Liver (tissue), 9 donors: ENCODE data around the gene SOCS3. TPM values are rescaled to one million over a fixed set of nuclear protein-coding genes. Genes with fewer than 3 reads are reported as not detected.
"Not testable (repeated sequence)": the region's sequence is repeated elsewhere in the genome, so short reads cannot be mapped to it uniquely, and the experiment has no call there.

ENCODE experiments used
- DNase-seq: peaks from one replicate; pipeline ENCODE4 v3.0.0-alpha.2; 2017; ENCODE audit warnings: low spot score
- H3K27ac ChIP-seq, 2 donors: one replicate each; pipeline ENCODE4 v1.7.0; 2013; ENCODE audit warnings: inconsistent platforms in 2 of 2, low read length in 2 of 2, control low read depth in 1 of 2, low read depth in 1 of 2, mild to moderate bottlenecking in 1 of 2
- H3K27me3 ChIP-seq, 4 donors: one replicate each; pipeline versions ENCODE4 v1.6.1 to v1.7.0; 2013; ENCODE audit warnings: low read length in 3 of 4, inconsistent platforms in 1 of 4, mild to moderate bottlenecking in 1 of 4, moderate library complexity in 1 of 4; ENCODE audit not compliant: control insufficient read depth in 4 of 4, insufficient read depth in 4 of 4
- H3K36me3 ChIP-seq, 4 donors: one replicate each; pipeline versions ENCODE4 v1.6.1 to v1.7.0; 2013; ENCODE audit warnings: low read length in 3 of 4, mild to moderate bottlenecking in 3 of 4, low read depth in 1 of 4, moderate library complexity in 1 of 4; ENCODE audit not compliant: control insufficient read depth in 4 of 4, insufficient read depth in 3 of 4
- H3K4me1 ChIP-seq, 4 donors: one replicate each; pipeline versions ENCODE4 v1.6.1 to v1.7.0; 2013; ENCODE audit warnings: low read length in 3 of 4, mild to moderate bottlenecking in 3 of 4, moderate library complexity in 1 of 4; ENCODE audit not compliant: control insufficient read depth in 4 of 4, insufficient read depth in 4 of 4
- H3K4me3 ChIP-seq, 3 donors: one replicate each; pipeline versions ENCODE4 v1.6.1 to v1.7.0; 2013; ENCODE audit warnings: low read length in 3 of 3, control low read depth in 1 of 3, low read depth in 1 of 3, mild to moderate bottlenecking in 1 of 3
- H3K9ac ChIP-seq, 2 donors: one replicate each; pipeline ENCODE4 v1.7.0; 2013; ENCODE audit warnings: low read length in 2 of 2, mild to moderate bottlenecking in 2 of 2, moderate library complexity in 2 of 2, control low read depth in 1 of 2, low read depth in 1 of 2
- H3K9me3 ChIP-seq, 4 donors: one replicate each; pipeline versions ENCODE4 v1.6.1 to v1.7.0; 2013; ENCODE audit warnings: low read length in 3 of 4; ENCODE audit not compliant: control insufficient read depth in 4 of 4
- FOXA1 ChIP-seq: IDR thresholded peaks from 2 replicates; pipeline ENCODE4 v1.6.1; 2016; ENCODE audit warnings: antibody characterized with exemption
- FOXA2 ChIP-seq: IDR thresholded peaks from 2 replicates; pipeline ENCODE4 v1.6.1; 2016; ENCODE audit warnings: antibody characterized with exemption
- GABPA ChIP-seq, 2 donors: IDR thresholded peaks in 1 of 2; conservative IDR thresholded peaks in 1 of 2; 2 replicates each; pipeline ENCODE4 v1.6.1; 2016; ENCODE audit warnings: antibody characterized with exemption in 2 of 2, mild to moderate bottlenecking in 1 of 2, moderate library complexity in 1 of 2
- HNF4A ChIP-seq, 2 donors: conservative IDR thresholded peaks; 2 replicates each; pipeline ENCODE4 v1.6.1; 2016; ENCODE audit warnings: antibody characterized with exemption in 2 of 2, mild to moderate bottlenecking in 2 of 2
- HNF4G ChIP-seq: IDR thresholded peaks from 2 replicates; pipeline ENCODE4 v1.6.1; 2016; ENCODE audit warnings: antibody characterized with exemption
- JUND ChIP-seq, 2 donors: IDR thresholded peaks; 2 replicates each; pipeline ENCODE4 v1.6.1; 2016; ENCODE audit warnings: antibody characterized with exemption in 2 of 2
- NR2F2 ChIP-seq: IDR thresholded peaks from 2 replicates; pipeline ENCODE4 v1.6.1; 2016; ENCODE audit warnings: antibody characterized with exemption
- RXRA ChIP-seq, 2 donors: IDR thresholded peaks; 2 replicates each; pipeline ENCODE4 v1.6.1; 2017 to 2018; ENCODE audit warnings: antibody characterized with exemption in 2 of 2, mild to moderate bottlenecking in 1 of 2
- SP1 ChIP-seq: IDR thresholded peaks from 2 replicates; pipeline ENCODE4 v1.6.1; 2018; ENCODE audit warnings: antibody characterized with exemption, mild to moderate bottlenecking
- WGBS: extraction: QIAGEN DNeasy Blood & Tissue Kit; methylation state at CpG from one replicate; pipeline ENCODE4 v1.1.7; 2013; 5-methylcytosine and 5-hydroxymethylcytosine counted together
- polyA plus RNA-seq, 2 donors: library from polyadenylated mRNA; stranded (reverse) in 1 of 2; unstranded in 1 of 2; fragments of 200-250 nt in 1 of 2; fragments of >200 nt in 1 of 2; fragmentation: Nextera tagmentation in 1 of 2; extraction: Ambion mirVana in 1 of 2; gene quantifications; one replicate each; pipeline versions ENCODE4 v1.2.1 to v1.2.3, GENCODE V29; 2013 to 2015
- total RNA-seq, 2 donors: library from RNA; depleted of rRNA; stranded (reverse); fragments of >200 nt; gene quantifications; one replicate each; pipeline ENCODE4 v1.2.3, GENCODE V29; 2014
- TF ChIP-seq, protein P1 (sequence below): fragments of 150-350 bp; IDR thresholded peaks from 2 replicates; pipeline ENCODE4 v1.5.1; 2017; ENCODE audit warnings: improper control_type of control experiment, low read depth, low read length; ENCODE audit not compliant: missing input control
- TF ChIP-seq, protein P2 (sequence below): IDR thresholded peaks from 2 replicates; pipeline ENCODE4 v1.6.1; 2016; ENCODE audit warnings: antibody characterized with exemption
- TF ChIP-seq, protein P3 (sequence below): IDR thresholded peaks from 2 replicates; pipeline ENCODE4 v1.6.1; 2016; ENCODE audit warnings: antibody characterized with exemption
- TF ChIP-seq, protein P4 (sequence below): IDR thresholded peaks from 2 replicates; pipeline ENCODE4 v1.6.1; 2016; ENCODE audit warnings: antibody characterized with exemption, mild to moderate bottlenecking
- donor health status: healthy.
- donor health status: healthy.
- donor health status: healthy.
- donor health status: healthy.
- donor health status: healthy.

Gene SOCS3
- total and polyA plus RNA-seq, 4 donors, result 12.2 to 48.0 (median 18.3) TPM

DNA sequence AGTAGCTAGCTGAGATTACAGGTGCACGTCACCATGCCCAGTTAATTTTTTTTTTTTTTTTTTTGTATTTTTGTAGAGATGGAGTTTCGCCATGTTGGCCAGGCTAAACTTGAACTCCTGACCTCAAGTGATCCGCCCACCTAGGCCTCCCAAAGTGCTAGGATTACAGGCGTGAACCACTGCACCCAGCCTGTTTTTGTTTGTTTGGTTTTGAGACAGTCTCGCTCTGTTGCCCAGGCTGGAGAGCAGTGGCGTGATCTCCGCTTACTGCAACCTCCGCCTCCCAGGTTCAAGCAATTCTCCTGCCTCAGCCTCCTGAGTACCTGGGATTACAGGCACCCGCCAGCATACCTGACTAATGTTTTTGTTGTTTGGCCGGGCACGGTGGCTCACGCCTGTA, 28.5 kb downstream of the SOCS3 start:
- not testable (repeated sequence) for H3K36me3 ChIP-seq, H3K27ac ChIP-seq, H3K9ac ChIP-seq, H3K4me1 ChIP-seq, H3K4me3 ChIP-seq, DNase-seq, H3K27me3 ChIP-seq, H3K9me3 ChIP-seq
- 77% methylated on average over 12 of the region's 12 CpGs for WGBS

DNA sequence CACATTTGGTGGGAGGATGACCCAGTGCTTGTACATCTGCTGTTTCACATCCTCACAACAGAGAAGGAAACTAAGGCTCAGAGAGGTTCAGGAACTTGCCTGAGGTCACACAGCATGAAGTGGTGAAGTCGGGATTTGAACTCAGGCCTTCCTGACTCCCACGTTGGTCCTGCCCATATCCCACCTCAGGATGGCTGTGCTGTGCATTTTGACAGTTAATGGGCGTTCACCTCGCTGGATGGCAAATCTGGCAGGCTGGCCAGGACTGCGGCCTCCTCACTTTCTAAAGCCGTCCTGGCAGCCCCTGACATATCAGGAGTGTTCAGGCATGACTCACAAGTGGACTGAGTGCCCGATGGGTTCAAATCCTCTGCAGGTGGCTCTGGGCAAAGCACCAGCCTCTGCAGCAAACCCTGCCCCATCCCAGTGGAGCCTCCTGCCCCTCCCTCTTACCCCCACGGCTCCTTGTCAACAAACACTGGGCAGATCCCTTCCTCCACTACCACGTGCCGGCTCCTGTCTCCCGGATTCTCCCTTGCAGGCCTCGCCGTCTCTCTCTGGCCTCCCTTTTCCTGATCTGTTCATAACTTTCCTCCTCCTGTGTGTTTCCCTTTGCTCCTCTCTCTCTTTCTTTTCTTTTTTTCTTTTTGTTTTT, 29.2 kb downstream of the SOCS3 start:
- no peaks in the 10 kb centered on the region for H3K36me3 ChIP-seq
- no peak overlapping the region for H3K4me3 ChIP-seq
- no peak for DNase-seq
- TF ChIP-seq FOXA1 (no peak), JUND (IDR thresholded peaks at IDR 0.05) (no peak), HNF4G (no peak), GABPA (IDR thresholded peaks at IDR 0.05 in 1 of 2, conservative IDR thresholded peaks at IDR 0.05 in 1 of 2) (no peak), SP1 (no peak), RXRA (IDR thresholded peaks at IDR 0.05) (no peak), FOXA2 (no peak), HNF4A (conservative IDR thresholded peaks at IDR 0.05) (no peak), NR2F2 (no peak)
- TF ChIP-seq, protein P1, sequence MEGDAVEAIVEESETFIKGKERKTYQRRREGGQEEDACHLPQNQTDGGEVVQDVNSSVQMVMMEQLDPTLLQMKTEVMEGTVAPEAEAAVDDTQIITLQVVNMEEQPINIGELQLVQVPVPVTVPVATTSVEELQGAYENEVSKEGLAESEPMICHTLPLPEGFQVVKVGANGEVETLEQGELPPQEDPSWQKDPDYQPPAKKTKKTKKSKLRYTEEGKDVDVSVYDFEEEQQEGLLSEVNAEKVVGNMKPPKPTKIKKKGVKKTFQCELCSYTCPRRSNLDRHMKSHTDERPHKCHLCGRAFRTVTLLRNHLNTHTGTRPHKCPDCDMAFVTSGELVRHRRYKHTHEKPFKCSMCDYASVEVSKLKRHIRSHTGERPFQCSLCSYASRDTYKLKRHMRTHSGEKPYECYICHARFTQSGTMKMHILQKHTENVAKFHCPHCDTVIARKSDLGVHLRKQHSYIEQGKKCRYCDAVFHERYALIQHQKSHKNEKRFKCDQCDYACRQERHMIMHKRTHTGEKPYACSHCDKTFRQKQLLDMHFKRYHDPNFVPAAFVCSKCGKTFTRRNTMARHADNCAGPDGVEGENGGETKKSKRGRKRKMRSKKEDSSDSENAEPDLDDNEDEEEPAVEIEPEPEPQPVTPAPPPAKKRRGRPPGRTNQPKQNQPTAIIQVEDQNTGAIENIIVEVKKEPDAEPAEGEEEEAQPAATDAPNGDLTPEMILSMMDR, result no peak
- TF ChIP-seq, protein P2, sequence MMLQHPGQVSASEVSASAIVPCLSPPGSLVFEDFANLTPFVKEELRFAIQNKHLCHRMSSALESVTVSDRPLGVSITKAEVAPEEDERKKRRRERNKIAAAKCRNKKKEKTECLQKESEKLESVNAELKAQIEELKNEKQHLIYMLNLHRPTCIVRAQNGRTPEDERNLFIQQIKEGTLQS, result no peak
- TF ChIP-seq, protein P3, sequence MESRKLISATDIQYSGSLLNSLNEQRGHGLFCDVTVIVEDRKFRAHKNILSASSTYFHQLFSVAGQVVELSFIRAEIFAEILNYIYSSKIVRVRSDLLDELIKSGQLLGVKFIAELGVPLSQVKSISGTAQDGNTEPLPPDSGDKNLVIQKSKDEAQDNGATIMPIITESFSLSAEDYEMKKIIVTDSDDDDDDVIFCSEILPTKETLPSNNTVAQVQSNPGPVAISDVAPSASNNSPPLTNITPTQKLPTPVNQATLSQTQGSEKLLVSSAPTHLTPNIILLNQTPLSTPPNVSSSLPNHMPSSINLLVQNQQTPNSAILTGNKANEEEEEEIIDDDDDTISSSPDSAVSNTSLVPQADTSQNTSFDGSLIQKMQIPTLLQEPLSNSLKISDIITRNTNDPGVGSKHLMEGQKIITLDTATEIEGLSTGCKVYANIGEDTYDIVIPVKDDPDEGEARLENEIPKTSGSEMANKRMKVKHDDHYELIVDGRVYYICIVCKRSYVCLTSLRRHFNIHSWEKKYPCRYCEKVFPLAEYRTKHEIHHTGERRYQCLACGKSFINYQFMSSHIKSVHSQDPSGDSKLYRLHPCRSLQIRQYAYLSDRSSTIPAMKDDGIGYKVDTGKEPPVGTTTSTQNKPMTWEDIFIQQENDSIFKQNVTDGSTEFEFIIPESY, result no peak
- TF ChIP-seq, protein P4, sequence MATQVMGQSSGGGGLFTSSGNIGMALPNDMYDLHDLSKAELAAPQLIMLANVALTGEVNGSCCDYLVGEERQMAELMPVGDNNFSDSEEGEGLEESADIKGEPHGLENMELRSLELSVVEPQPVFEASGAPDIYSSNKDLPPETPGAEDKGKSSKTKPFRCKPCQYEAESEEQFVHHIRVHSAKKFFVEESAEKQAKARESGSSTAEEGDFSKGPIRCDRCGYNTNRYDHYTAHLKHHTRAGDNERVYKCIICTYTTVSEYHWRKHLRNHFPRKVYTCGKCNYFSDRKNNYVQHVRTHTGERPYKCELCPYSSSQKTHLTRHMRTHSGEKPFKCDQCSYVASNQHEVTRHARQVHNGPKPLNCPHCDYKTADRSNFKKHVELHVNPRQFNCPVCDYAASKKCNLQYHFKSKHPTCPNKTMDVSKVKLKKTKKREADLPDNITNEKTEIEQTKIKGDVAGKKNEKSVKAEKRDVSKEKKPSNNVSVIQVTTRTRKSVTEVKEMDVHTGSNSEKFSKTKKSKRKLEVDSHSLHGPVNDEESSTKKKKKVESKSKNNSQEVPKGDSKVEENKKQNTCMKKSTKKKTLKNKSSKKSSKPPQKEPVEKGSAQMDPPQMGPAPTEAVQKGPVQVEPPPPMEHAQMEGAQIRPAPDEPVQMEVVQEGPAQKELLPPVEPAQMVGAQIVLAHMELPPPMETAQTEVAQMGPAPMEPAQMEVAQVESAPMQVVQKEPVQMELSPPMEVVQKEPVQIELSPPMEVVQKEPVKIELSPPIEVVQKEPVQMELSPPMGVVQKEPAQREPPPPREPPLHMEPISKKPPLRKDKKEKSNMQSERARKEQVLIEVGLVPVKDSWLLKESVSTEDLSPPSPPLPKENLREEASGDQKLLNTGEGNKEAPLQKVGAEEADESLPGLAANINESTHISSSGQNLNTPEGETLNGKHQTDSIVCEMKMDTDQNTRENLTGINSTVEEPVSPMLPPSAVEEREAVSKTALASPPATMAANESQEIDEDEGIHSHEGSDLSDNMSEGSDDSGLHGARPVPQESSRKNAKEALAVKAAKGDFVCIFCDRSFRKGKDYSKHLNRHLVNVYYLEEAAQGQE, result no peak
- no peak overlapping the region for H3K27ac ChIP-seq
- H3K9me3 ChIP-seq, result no peaks in the 10 kb centered on the region
- 73% methylated on average over 13 of the region's 13 CpGs for WGBS
- H3K4me1 ChIP-seq, result peaks cover 0 to 3% (median 0%) of the 10 kb centered on the region in 4 donors
- no peak overlapping the region for H3K9ac ChIP-seq
- H3K27me3 ChIP-seq, result no peaks in the 10 kb centered on the region
